ENCODE results near the gene EMILIN3.
A peak's percentile ranks its signal among the peaks of the same experiment; 100 is the strongest.

The EMILIN3 gene

DNA sequence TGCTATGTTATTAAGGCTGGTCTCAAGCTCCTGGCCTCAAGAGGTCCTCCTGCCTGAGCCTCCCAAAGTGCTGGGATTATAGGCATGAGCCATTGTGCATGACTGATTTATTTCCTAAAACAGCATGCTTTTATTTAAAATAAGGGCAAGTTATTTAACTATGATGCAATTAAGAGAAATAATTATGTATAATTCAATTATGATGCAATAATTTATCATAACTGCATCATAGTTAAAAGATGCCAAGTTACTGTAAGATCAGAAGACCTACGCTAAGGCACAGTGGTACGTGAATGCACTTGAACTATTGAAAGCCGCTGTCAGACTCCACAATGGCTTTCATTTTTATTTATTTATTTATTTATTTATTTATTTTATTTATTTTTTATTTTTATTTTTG, 24.3 kb upstream of the EMILIN3 start:
- no peak for DNase-seq

- DNase-seq: peak; percentile 33
These were observed 20.8 kb upstream of the EMILIN3 start for GRCh38 chr20:41387444-41387851.

GRCh38 chr20:41386502-41387427, 20.1 kb upstream of the EMILIN3 start:
- DNase-seq: peak; percentile 58

DNA sequence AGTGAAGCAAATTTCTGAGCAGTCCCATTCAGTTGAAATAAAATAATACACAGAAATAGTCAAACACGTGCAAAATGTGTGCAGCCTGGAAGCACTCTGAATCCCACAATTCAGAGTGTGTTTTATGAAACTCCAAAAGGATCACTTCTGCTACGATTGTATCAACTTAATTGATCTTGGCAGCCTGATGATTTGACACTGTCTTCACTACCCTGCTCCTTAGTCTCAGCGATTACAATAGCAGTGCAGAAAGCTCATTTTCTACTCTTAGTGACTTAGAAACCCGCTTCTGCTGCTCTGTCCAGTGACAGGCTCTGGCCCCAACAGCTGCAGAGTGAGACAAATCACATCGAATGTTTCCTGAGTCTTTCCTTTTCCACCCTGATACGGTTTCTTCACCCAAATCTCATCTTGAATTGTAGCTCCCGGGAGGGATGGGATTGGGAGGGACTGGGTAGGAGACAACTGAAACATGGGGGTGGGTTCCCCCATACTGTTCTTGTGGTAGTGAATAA, 16.2 kb upstream of the EMILIN3 start:
- DNase-seq: no peak

DNA sequence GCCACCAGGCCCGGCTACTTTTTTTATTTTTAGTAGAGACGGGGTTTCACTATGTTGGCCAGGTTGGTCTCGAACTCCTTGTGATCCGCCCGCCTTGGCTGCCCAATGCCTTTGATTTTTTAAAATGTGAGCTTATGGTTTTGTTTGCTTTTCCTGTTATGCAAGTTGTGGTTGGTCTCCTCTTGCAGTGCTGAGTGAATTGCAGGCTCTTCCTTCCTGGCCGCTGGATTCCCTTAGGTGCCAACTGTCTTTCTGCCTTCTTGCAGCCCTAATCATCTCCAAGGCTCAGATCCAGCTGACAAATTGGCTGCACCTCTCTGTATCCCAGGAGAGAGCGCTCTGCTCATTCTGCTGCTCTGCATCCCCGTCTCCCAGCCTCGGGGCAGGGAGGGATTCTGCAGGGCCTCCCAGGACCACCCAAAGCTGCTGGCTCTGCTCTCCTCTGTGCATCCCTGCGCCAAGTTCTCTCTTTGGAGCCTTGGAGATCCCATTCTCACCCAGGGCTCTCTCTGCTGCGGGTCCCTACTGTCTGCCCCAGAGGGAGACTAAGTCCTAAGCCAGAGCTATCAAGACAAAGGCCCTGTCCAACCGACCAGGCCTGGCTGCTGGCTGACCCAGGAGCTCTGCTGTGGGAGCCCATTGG, 14.1 kb upstream of the EMILIN3 start:
- no peak for DNase-seq

- no peak for DNase-seq
These were observed 12.9 kb upstream of the EMILIN3 start for GRCh38 chr20:41379551-41379950.

DNA sequence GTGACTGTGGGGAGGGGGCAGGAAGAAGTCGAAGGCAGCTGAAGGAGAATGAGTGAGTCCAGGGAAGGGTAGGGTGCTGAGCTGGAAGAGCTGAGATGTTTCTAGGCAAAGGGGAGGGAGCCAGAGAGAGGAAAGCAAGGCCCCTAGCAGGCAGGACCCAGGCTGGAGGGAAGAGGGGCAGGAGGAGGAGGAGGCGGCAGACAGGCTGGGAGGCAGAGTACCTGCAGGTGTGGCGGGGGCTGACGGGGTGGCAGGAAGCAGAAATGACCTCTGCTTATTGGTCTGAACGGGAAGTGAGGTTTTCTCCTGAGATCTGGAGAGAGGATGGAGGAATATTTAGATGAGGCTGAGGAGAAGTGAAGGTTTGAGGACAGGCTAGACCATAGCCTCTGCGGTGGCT, 10.7 kb upstream of the EMILIN3 start:
- DNase-seq: no peak

GRCh38 chr20:41376349-41376748, 9.7 kb upstream of the EMILIN3 start:
- DNase-seq: no peak

DNA sequence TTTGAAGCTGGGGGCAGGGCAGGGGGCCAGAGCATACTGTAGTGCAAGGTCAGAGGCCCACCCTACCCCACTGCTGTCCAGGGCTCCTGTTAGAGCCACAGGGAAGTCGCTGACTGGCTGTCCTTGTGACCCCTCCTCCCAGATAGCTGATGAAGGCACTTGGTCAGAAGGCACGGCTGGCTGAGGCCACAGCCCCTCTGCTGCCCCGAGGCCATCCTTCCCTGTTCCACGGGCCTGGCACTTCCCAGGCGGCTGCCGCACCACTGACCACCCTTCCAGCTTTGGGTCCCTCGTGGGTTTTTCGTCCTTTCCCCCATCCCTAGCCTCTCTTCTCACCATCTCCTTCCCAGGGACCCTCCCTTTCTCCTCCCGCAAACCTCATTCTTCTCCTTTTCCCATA, 9.2 kb upstream of the EMILIN3 start:
- DNase-seq: no peak

GRCh38 chr20:41373931-41374920, 7.6 kb upstream of the EMILIN3 start:
- DNase-seq: no peak

DNA sequence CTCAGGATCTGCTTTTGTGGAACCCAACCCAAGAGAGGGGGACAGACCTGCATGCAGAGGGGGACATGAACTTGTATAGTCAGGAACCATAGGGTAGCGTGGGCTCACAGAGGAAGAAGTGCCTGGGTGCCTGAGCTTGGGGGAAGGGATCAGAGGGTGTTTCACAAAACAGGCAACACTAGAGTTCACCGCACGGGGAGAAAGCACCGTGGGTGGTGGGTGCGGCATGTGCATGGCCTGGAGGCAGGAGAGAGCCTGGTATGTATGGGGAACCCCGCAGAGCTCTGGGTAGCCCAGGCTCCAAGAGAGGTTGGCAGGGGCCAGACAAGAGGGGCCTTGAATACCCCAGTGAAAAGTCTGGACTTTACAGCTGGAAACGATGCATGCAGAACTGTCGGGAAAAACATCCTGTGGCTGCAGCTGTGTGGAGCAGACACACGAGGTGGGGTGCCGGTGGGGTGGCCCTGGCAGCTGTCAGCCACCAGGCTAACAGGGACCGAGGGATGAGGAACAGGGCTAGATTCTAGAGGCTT, 6.7 kb upstream of the EMILIN3 start:
- DNase-seq: no peak

DNA sequence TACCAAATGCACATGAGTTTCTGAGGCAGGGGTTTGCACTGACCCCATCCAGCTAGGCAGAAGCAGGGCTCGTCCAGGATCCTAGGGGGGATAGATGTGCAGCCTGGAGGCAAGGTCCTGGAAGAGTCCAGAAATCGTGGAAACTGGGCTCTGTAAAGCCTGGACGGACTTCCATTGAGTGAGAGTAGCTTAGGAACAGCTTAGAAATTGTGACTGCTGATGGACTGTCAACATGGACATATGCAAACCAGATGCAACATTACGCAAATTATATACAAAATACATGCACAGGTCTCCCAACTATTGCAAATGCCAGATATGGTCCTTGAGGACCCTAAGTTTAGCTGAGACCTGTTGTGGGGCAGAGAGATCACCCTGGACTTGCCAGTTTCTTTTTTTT, 4.8 kb upstream of the EMILIN3 start:
- no peak for DNase-seq

- DNase-seq: no peak
These were observed 3.6 kb upstream of the EMILIN3 start for GRCh38 chr20:41370176-41370575.

DNA sequence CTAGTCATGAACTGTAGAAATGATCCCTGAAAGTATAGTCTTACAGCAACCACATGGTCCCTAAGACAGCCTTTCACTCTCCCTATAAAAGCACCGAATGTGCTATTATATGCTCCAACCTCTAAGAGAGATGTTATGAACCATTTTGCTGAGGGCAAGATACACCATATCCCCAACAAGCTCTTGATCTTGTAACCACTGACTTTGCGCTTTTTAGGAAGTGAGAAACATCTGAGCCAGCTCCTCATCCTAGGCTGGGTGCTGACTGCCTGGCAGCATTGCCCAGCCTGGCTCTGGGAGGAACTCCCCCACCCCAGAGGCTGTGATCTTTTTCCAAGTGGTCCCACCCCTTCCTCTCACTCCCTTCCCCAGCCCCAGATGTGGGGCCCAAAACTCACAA, 3.1 kb upstream of the EMILIN3 start:
- no peak for DNase-seq

- no peak for DNase-seq
These were observed 1.3 kb upstream of the EMILIN3 start for GRCh38 chr20:41367956-41368355.

- DNase-seq: no peak
These were observed 726 bp upstream of the EMILIN3 start for GRCh38 chr20:41367393-41367695.

- no peak for DNase-seq
These were observed 657 bp downstream of the EMILIN3 start for GRCh38 chr20:41365777-41366545.

GRCh38 chr20:41364967-41365765, 1.5 kb downstream of the EMILIN3 start:
- DNase-seq: no peak

- DNase-seq: no peak
These were observed 2.3 kb downstream of the EMILIN3 start for GRCh38 chr20:41364236-41364855.

GRCh38 chr20:41363601-41364000, 3.0 kb downstream of the EMILIN3 start:
- DNase-seq: no peak
